ENCODE data around the gene TENM3.

The TENM3 gene

DNA sequence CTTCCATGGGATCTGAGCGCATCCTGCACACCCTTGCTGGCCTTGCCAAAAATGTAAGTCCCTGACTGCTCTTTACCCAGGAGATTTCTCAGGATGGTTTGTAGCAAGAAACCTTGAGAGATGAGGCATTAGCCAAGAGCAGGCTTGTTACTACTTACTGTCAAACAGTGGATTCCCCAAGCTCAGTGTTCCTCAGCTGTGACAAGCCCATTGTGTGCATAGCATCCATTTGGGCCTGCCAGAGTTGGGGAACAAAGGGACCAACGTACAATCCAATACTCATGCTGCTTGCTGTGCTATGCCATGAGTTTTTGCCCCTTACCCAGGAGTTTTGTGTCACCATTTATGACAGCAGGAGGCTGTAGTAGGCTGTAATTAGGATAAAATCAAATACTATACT lies 267.6 kb downstream of the TENM3 start:
- Histone ChIP-seq H3K9ac (ENCODE audit: low read depth, low read length) (no peak overlapping the region), H3K4me1 (ENCODE audit: insufficient read depth, low read length) (peaks cover 20% of the 10 kb centered on the region), H3K36me3 (ENCODE audit: insufficient read depth, low read length) (no peaks in the 10 kb centered on the region), H3K9me3 (ENCODE audit: insufficient read depth, low read depth, low read length) (no peaks in the 10 kb centered on the region), H3K4me3 (ENCODE audit: low read length) (no peak overlapping the region), H3K27ac (ENCODE audit: low read depth, low read length) (no peak overlapping the region), H3K27me3 (ENCODE audit: insufficient read depth, low read length) (no peaks in the 10 kb centered on the region)
- WGBS, result 92% methylated on average over 2 of the region's 2 CpGs

DNA sequence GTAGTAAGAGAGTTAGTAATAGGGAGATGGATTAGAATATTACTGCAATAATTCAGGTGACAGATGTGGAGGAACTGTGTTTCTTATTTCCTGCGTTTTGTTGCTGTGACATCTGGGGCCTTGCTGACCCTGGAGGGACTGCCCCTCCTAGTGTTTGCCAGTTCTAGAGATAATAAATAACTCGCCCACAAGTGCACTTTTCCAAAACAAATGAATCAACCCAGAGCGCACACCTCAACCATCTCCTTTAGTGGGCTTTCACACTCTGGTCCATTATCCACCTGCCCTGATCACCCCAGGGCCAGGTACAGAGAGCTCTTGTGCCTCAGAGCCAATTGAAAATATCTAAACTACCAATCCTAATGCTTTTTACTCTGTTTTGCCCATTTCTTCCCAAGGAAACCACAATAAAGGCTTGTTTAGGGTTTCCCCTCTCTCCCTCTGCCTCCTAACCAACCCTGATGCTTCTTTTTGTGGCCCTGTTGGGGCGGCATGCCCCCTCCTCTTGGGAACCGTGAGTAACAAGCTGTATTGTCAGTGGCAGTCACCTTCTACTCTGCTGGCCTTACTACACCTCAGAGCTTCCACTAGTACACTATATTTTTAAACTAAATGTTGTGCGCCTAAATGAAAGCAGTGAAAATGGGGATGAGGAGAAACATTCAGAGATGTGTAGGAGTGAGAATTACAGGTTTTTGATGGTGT lies 270.5 kb downstream of the TENM3 start:
- peaks cover 11% of the 10 kb centered on the region for H3K4me1 ChIP-seq (ENCODE audit: insufficient read depth, low read length)
- no peak overlapping the region for H3K27ac ChIP-seq (ENCODE audit: low read depth, low read length)
- H3K4me3 ChIP-seq (ENCODE audit: low read length), result no peak overlapping the region
- no peaks in the 10 kb centered on the region for H3K36me3 ChIP-seq (ENCODE audit: insufficient read depth, low read length)
- 86% methylated on average over 6 of the region's 6 CpGs for WGBS
- peaks cover 5% of the 10 kb centered on the region; the same call in 1 of the 2 replicates for H3K9me3 ChIP-seq (ENCODE audit: insufficient read depth, low read depth, low read length)
- H3K27me3 ChIP-seq (ENCODE audit: insufficient read depth, low read length), result no peaks in the 10 kb centered on the region
- H3K9ac ChIP-seq (ENCODE audit: low read depth, low read length), result no peak overlapping the region

DNA sequence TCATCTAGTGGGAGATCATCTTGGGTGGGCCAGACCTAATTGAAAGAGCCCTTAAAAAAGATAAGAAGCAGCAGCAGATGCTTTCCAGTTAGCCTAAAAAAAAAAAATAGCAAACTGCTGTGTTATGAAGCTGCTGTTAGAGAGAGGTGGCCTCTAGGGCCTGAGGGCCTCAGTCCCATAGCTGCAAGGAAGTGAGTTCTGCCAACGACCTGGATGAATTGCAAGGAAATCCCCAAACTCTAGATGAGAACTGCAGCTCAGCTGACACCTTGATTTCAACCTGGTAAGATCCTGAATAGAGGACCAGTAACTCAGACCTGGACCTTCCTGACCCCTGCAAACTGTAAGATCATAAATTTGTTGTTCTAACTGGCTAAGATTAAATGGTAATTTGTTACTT lies 275.2 kb downstream of the TENM3 start:
- H3K27me3 ChIP-seq (ENCODE audit: insufficient read depth, low read length), result no peaks in the 10 kb centered on the region
- no peak overlapping the region for H3K4me3 ChIP-seq (ENCODE audit: low read length)
- H3K36me3 ChIP-seq (ENCODE audit: insufficient read depth, low read length), result no peaks in the 10 kb centered on the region
- no peak overlapping the region for H3K27ac ChIP-seq (ENCODE audit: low read depth, low read length)
- 37% methylated on average over 1 of the region's 1 CpG for WGBS
- no peak overlapping the region for H3K9ac ChIP-seq (ENCODE audit: low read depth, low read length)
- H3K9me3 ChIP-seq (ENCODE audit: insufficient read depth, low read depth, low read length), result peaks cover 5% of the 10 kb centered on the region; the same call in 1 of the 2 replicates
- H3K4me1 ChIP-seq (ENCODE audit: insufficient read depth, low read length), result peaks cover 16% of the 10 kb centered on the region

DNA sequence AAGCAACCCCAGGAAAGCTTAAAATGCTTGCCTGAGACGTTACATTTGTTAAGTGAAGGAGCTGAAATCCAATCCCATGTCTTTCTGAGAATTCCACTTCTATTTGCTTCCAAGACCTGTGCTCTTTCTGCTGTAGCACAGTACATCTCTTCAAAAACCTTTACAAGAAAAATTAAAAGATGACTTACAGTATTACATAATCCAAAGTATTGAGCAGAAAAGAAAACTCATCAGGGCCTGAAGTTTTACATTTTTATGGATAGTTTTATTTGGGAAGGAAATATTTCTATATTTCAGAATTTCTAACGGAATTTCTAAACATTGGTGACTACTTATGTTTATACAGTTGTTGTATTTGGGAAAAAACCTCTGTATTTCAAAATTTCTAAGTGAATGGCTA lies 276.3 kb downstream of the TENM3 start:
- Histone ChIP-seq H3K9me3 (ENCODE audit: insufficient read depth, low read depth, low read length) (peaks cover 5% of the 10 kb centered on the region; the same call in 1 of the 2 replicates), H3K36me3 (ENCODE audit: insufficient read depth, low read length) (no peaks in the 10 kb centered on the region), H3K27ac (ENCODE audit: low read depth, low read length) (no peak overlapping the region), H3K4me3 (ENCODE audit: low read length) (no peak overlapping the region), H3K9ac (ENCODE audit: low read depth, low read length) (no peak overlapping the region), H3K4me1 (ENCODE audit: insufficient read depth, low read length) (peaks cover 13% of the 10 kb centered on the region), H3K27me3 (ENCODE audit: insufficient read depth, low read length) (no peaks in the 10 kb centered on the region)
- 79% methylated on average over 2 of the region's 2 CpGs for WGBS

DNA sequence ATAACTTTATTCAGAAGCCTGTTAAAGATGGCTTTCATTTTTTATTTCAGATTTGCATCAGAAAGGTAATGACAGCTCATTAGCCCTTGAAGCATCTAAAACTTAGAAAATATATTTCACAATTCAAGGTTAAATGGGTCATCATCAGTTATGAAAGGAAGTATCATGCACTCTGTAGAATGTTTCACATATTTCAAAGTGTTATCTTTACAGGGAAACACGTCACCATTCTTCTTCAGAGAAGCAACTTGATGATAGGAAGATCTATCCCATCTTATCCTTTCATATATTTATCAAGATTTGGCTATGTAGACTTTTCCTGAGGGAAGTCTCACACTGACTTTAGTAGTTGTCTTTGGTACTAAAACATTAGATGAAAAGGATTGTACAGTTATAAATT lies 277.8 kb downstream of the TENM3 start:
- WGBS, result 86% methylated on average over 1 of the region's 1 CpG
- H3K36me3 ChIP-seq (ENCODE audit: insufficient read depth, low read length), result no peaks in the 10 kb centered on the region
- peaks cover 3% of the 10 kb centered on the region; the same call in 1 of the 2 replicates for H3K9me3 ChIP-seq (ENCODE audit: insufficient read depth, low read depth, low read length)
- no peak overlapping the region for H3K27ac ChIP-seq (ENCODE audit: low read depth, low read length)
- no peak overlapping the region for H3K9ac ChIP-seq (ENCODE audit: low read depth, low read length)
- no peaks in the 10 kb centered on the region for H3K27me3 ChIP-seq (ENCODE audit: insufficient read depth, low read length)
- H3K4me1 ChIP-seq (ENCODE audit: insufficient read depth, low read length), result peaks cover 23% of the 10 kb centered on the region
- no peak overlapping the region for H3K4me3 ChIP-seq (ENCODE audit: low read length)

DNA sequence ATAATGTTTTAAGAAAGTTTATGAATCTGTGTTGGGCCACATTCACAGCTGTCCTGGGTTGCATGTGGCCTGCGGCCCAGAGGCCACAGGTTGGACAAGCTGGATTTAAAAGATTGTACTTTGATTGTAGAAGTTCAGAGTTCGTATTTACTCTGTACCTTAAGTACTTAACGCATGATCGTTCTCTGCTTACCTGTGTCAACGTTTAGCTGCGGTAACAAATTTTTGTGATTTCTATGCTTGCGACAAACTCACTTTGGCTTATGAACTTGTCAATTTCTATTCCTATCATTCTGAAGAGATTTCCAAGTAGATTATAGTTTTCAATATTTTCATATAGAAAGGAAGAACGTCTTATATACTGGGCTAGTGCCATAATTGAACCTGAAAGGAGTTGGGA lies 285.6 kb downstream of the TENM3 start:
- H3K36me3 ChIP-seq (ENCODE audit: insufficient read depth, low read length), result no peaks in the 10 kb centered on the region
- 91% methylated on average over 8 of the region's 8 CpGs for WGBS
- H3K27me3 ChIP-seq (ENCODE audit: insufficient read depth, low read length), result no peaks in the 10 kb centered on the region
- H3K9ac ChIP-seq (ENCODE audit: low read depth, low read length), result no peak overlapping the region
- no peaks in the 10 kb centered on the region for H3K9me3 ChIP-seq (ENCODE audit: insufficient read depth, low read depth, low read length)
- H3K4me1 ChIP-seq (ENCODE audit: insufficient read depth, low read length), result peaks cover 38% of the 10 kb centered on the region
- no peak overlapping the region for H3K4me3 ChIP-seq (ENCODE audit: low read length)
- H3K27ac ChIP-seq (ENCODE audit: low read depth, low read length), result no peak overlapping the region

DNA sequence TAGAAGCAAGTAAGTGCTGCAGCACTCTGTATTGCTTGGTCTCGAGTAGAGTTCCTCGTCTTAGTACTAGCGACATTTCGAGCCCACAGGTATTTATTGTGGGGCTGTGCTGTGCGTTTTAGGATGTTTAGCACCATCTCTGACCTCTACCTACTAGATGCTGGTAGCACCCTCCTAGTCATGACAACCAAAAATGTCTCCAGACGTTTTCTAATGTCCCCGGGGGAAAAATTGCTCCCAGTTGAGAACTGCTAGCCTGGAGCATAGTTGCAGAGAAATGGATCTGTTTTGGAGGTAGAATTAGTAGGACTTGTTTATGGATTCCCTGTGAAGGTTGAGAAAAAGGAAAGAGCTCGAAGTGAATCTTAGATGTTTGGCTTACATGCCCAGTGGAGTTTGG lies 287.2 kb downstream of the TENM3 start:
- Histone ChIP-seq H3K4me1 (ENCODE audit: insufficient read depth, low read length) (peaks cover 36% of the 10 kb centered on the region), H3K27me3 (ENCODE audit: insufficient read depth, low read length) (no peaks in the 10 kb centered on the region), H3K9ac (ENCODE audit: low read depth, low read length) (no peak overlapping the region), H3K9me3 (ENCODE audit: insufficient read depth, low read depth, low read length) (no peaks in the 10 kb centered on the region), H3K36me3 (ENCODE audit: insufficient read depth, low read length) (no peaks in the 10 kb centered on the region), H3K4me3 (ENCODE audit: low read length) (no peak overlapping the region), H3K27ac (ENCODE audit: low read depth, low read length) (no peak overlapping the region)
- WGBS, result 90% methylated on average over 8 of the region's 8 CpGs

DNA sequence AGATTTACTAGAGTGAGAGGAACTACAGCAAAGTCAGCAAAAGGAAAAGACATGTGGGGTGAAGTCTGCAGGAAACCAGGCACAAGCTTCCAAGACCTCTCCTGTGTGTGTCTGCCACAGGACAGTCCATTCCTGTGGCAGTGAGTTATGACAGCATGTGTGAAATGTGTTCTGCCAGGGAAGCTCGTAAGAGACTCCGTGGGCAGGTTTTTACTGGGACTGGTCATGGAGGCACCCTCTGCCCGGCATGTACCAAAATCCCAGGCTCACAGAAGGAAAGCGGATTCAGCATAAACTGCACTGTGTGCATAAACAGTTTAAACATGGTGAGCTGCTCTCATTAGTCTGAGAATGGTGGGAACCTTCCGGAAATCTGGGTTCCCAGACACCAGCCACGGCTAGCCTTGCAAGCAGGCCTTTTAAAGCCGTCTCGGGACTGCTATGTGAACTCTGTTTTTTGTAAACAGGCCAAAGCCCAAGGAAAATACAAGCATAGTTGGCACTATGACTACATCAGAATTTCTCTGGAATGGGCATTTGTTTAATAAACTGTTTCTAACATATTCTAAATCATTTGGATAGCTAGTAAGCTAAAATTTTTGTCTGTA lies 288.5 kb downstream of the TENM3 start:
- H3K4me3 ChIP-seq (ENCODE audit: low read length), result no peak overlapping the region
- H3K4me1 ChIP-seq (ENCODE audit: insufficient read depth, low read length), result peaks cover 45% of the 10 kb centered on the region
- 0 out of 2 replicates have a peak overlapping the region, but pooled peaks have one; percentile 1 for H3K9ac ChIP-seq (ENCODE audit: low read depth, low read length)
- H3K27me3 ChIP-seq (ENCODE audit: insufficient read depth, low read length), result no peaks in the 10 kb centered on the region
- H3K9me3 ChIP-seq (ENCODE audit: insufficient read depth, low read depth, low read length), result no peaks in the 10 kb centered on the region
- no peaks in the 10 kb centered on the region for H3K36me3 ChIP-seq (ENCODE audit: insufficient read depth, low read length)
- 92% methylated on average over 8 of the region's 8 CpGs for WGBS
- H3K27ac ChIP-seq (ENCODE audit: low read depth, low read length), result no peak overlapping the region

DNA sequence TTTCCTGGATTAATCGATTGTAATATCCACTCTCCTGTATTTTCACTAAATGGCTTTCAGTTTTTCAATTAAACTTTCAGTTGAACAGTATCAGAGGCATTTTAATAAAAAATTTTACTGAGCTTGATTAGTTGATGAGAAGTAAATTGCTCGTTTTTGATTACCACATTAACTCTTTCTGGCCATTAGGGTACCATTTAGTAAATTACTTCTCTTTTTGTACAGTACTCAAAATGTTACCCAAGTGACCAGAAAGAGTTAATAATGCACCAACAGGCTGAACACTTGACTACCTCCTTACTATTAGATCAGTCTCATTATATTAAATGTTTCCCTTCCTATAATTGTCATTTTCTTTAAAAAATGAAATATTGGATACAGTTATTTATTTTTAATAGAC lies 289.2 kb downstream of the TENM3 start:
- no peaks in the 10 kb centered on the region for H3K9me3 ChIP-seq (ENCODE audit: insufficient read depth, low read depth, low read length)
- H3K4me1 ChIP-seq (ENCODE audit: insufficient read depth, low read length), result peaks cover 50% of the 10 kb centered on the region
- 100% methylated on average over 1 of the region's 2 CpGs for WGBS
- no peak overlapping the region for H3K27ac ChIP-seq (ENCODE audit: low read depth, low read length)
- no peaks in the 10 kb centered on the region for H3K36me3 ChIP-seq (ENCODE audit: insufficient read depth, low read length)
- no peak overlapping the region for H3K9ac ChIP-seq (ENCODE audit: low read depth, low read length)
- H3K27me3 ChIP-seq (ENCODE audit: insufficient read depth, low read length), result no peaks in the 10 kb centered on the region
- no peak overlapping the region for H3K4me3 ChIP-seq (ENCODE audit: low read length)

DNA sequence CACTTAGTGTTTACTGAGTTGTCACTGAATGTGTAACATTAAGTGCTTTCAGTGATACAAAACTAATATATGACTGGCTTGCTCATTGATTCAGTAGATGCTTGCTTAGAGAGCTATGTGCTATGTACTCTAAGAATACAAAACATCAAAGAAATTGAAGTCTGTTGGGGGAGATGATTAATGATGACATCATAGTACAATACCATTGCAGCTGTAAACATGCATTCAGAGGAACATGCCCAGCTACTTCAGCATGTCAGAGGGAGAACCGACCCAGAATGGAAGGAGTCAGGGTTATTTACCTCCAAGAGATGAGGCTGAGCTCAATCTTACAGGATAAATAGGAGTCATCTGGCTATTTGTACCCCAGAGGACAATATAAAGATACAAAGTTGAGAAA lies 290.8 kb downstream of the TENM3 start:
- Histone ChIP-seq H3K9me3 (ENCODE audit: insufficient read depth, low read depth, low read length) (no peaks in the 10 kb centered on the region), H3K9ac (ENCODE audit: low read depth, low read length) (no peak overlapping the region), H3K27ac (ENCODE audit: low read depth, low read length) (no peak overlapping the region), H3K36me3 (ENCODE audit: insufficient read depth, low read length) (no peaks in the 10 kb centered on the region), H3K4me3 (ENCODE audit: low read length) (no peak overlapping the region), H3K27me3 (ENCODE audit: insufficient read depth, low read length) (no peaks in the 10 kb centered on the region), H3K4me1 (ENCODE audit: insufficient read depth, low read length) (peaks cover 63% of the 10 kb centered on the region)
- 68% methylated on average over 1 of the region's 1 CpG for WGBS

DNA sequence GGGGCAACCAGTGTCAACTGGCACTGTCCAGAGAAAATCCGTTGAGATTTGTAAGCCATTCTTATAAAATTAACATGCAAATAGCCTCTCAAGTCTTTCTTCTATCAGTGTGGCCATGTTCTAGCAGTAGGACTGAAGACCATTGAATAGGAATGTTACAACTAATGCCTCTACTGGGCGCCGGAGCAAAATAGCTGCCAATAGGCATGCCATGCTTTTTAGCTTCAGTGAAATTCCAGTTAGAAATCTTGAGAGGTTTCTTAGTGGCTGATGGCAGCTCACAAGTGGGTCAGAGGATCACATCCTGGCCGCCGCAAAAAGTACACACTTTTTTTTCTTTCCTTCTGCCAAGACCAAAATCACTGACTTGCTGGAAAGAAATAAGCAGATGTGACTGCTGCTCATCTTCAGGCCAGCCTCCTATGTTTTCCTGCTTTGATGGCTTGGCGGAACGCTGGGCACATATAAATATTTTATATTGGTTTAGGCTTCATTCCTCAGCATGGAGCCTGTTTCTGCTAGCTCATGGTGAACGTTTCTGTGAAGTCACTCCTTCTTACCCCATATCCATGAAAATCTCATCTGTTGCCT lies 293.1 kb downstream of the TENM3 start:
- Histone ChIP-seq H3K9me3 (ENCODE audit: insufficient read depth, low read depth, low read length) (no peaks in the 10 kb centered on the region), H3K27ac (ENCODE audit: low read depth, low read length) (peak overlapping the region; percentile 56), H3K4me3 (ENCODE audit: low read length) (no peak overlapping the region), H3K4me1 (ENCODE audit: insufficient read depth, low read length) (peaks cover 43% of the 10 kb centered on the region), H3K27me3 (ENCODE audit: insufficient read depth, low read length) (no peaks in the 10 kb centered on the region), H3K9ac (ENCODE audit: low read depth, low read length) (peak overlapping the region; percentile 12; the same call in 1 of the 2 replicates), H3K36me3 (ENCODE audit: insufficient read depth, low read length) (no peaks in the 10 kb centered on the region)
- WGBS, result 56% methylated on average over 7 of the region's 8 CpGs

Data from HUES64 (cell line).